PC-3 (cell line): ENCODE measurements around the gene SLC48A1.

ENCODE experiments used
- EZH2 ChIP-seq: fragments of 300-600 bp; sonication (generic); IDR thresholded peaks from one replicate; pipeline ENCODE4 v1.6.1; 2017; ENCODE audit warnings: antibody characterized with exemption, mild to moderate bottlenecking, low read length; ENCODE audit not compliant: unreplicated experiment
- EZH2phosphoT487 ChIP-seq: fragments of 300-600 bp; sonication (generic); IDR thresholded peaks from 2 replicates; pipeline ENCODE4 v1.6.1; 2018; ENCODE audit warnings: mild to moderate bottlenecking, antibody characterized with exemption, low read length, borderline replicate concordance
- TF ChIP-seq, protein P1 (sequence below): fragments of 300-600 bp; sonication (generic); conservative IDR thresholded peaks from 2 replicates; pipeline ENCODE4 v1.5.1; 2017; ENCODE audit warnings: antibody characterized with exemption, low read depth, mild to moderate bottlenecking, low read length

DNA sequence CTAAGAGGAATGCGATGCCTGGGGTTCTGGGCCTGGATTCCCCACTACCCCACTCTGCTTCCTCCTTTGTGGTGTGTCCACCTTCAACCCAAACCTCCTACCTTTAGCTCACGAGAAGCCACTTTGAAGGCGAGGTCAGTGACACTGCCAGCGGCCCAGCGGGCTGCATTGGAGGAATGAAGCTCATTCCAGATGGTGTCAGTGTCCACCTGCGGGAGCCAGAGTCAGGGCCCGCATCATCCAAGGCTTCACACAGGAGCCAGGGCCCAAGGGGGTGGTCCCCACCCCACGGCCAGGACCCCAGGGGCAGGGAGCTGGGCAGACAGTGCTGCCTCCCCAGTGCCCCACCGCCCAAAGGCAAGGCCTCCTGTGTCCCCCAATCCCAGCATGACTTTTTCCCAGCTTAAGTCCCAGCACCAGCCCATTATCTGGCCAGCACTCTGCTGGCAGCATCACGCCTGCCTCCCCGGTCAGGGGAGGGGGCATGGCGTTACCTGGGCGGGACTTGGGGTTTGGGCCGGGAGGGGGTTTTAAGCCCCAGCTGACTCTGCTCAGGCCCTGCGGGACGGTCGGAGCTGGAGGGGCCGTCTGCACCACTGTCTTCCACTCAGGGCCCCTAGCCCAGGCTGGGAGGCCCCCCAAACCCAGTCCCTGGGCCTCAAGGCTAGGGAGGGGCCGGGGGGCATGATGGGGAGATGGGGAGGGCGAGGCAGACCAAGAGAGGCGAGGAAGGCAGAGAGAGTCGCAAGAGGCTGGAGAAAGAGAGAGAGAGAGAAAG, 16.9 kb downstream of the SLC48A1 start:
- TF ChIP-seq EZH2 (no peak), EZH2phosphoT487 (no peak)
- TF ChIP-seq, protein P1, sequence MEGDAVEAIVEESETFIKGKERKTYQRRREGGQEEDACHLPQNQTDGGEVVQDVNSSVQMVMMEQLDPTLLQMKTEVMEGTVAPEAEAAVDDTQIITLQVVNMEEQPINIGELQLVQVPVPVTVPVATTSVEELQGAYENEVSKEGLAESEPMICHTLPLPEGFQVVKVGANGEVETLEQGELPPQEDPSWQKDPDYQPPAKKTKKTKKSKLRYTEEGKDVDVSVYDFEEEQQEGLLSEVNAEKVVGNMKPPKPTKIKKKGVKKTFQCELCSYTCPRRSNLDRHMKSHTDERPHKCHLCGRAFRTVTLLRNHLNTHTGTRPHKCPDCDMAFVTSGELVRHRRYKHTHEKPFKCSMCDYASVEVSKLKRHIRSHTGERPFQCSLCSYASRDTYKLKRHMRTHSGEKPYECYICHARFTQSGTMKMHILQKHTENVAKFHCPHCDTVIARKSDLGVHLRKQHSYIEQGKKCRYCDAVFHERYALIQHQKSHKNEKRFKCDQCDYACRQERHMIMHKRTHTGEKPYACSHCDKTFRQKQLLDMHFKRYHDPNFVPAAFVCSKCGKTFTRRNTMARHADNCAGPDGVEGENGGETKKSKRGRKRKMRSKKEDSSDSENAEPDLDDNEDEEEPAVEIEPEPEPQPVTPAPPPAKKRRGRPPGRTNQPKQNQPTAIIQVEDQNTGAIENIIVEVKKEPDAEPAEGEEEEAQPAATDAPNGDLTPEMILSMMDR = no peak
